MM.1S (cell line): ENCODE data around the gene ENG.
"Not testable (repeated sequence)": the region's sequence is repeated elsewhere in the genome, so short reads cannot be mapped to it uniquely, and the experiment has no call there.

Experiments
- EZH2phosphoT487 ChIP-seq: fragments of 300-600 bp; sonication (generic); IDR thresholded peaks from 2 replicates; pipeline ENCODE4 v1.6.1; 2018; ENCODE audit warnings: antibody characterized with exemption, low read length
- TF ChIP-seq, protein P1 (sequence below): fragments of 300-600 bp; sonication (generic); IDR thresholded peaks from 2 replicates; pipeline ENCODE4 v1.5.1; 2016; ENCODE audit warnings: antibody characterized with exemption, low read length, mixed read lengths

DNA sequence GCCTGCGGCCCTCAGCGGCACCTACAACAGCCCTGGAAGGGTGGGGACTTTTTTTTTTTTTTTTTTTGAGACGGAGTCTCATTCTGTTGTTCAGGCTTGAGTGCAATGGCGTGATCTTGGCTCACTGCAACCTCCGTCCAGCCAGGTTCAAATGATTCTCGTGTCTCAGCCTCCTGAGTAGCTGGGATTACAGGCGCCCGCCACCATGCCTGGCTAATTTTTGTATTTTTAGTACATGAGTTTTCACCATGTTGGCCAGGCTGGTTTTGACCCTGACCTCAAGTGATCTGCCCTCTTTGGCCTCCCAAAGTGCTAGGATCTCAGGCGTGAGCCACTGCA lies 15.7 kb upstream of the ENG start:
- TF ChIP-seq, protein P1, sequence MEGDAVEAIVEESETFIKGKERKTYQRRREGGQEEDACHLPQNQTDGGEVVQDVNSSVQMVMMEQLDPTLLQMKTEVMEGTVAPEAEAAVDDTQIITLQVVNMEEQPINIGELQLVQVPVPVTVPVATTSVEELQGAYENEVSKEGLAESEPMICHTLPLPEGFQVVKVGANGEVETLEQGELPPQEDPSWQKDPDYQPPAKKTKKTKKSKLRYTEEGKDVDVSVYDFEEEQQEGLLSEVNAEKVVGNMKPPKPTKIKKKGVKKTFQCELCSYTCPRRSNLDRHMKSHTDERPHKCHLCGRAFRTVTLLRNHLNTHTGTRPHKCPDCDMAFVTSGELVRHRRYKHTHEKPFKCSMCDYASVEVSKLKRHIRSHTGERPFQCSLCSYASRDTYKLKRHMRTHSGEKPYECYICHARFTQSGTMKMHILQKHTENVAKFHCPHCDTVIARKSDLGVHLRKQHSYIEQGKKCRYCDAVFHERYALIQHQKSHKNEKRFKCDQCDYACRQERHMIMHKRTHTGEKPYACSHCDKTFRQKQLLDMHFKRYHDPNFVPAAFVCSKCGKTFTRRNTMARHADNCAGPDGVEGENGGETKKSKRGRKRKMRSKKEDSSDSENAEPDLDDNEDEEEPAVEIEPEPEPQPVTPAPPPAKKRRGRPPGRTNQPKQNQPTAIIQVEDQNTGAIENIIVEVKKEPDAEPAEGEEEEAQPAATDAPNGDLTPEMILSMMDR = not testable (repeated sequence)
- TF ChIP-seq EZH2phosphoT487 = not testable (repeated sequence)
